ENCODE results near the gene TAF4B.

GRCh38 chr18:26436176-26437051, 210.2 kb downstream of the TAF4B start:
- TF ChIP-seq SIN3A (conservative IDR thresholded peaks at IDR 0.05 in 1 of 2, IDR thresholded peaks at IDR 0.05 in 1 of 2; ENCODE audit: low read depth in 1 of 2, low read length in 2 of 2), result no peak
- no peak for TF ChIP-seq CHD2 (IDR thresholded peaks at IDR 0.05; ENCODE audit: low read length)
- TF ChIP-seq HDAC6 (IDR thresholded peaks at IDR 0.05; ENCODE audit: low read depth, low read length), result no peak
- no peak for TF ChIP-seq CTCF (IDR thresholded peaks at IDR 0.05; ENCODE audit: control extremely low read depth in 1 of 3, insufficient read depth in 1 of 3, low read depth in 1 of 3, low read length in 3 of 3)
- TF ChIP-seq POLR2AphosphoS5 (IDR thresholded peaks at IDR 0.05; ENCODE audit: low read depth, low read length), result no peak
- TF ChIP-seq POLR2A (IDR thresholded peaks at IDR 0.05; ENCODE audit: control extremely low read depth in 1 of 2, low read depth in 2 of 2, low read length in 2 of 2), result no peak
- TF ChIP-seq SIRT6 (IDR thresholded peaks at IDR 0.05; ENCODE audit: low read length), result no peak
